ENCODE data around the gene MCOLN3. TPM values are rescaled to one million over a fixed set of nuclear protein-coding genes. Genes with fewer than 3 reads are reported as not detected.
A peak's percentile ranks its signal among the peaks of the same experiment; 100 is the strongest.

Gene MCOLN3
- total and polyA plus RNA-seq, 9 of the 15 experiments (the other 6 are each of a cell fraction or from before 2014, with no cell fraction given): 0.04 to 0.05 TPM; not detected in 7

DNA sequence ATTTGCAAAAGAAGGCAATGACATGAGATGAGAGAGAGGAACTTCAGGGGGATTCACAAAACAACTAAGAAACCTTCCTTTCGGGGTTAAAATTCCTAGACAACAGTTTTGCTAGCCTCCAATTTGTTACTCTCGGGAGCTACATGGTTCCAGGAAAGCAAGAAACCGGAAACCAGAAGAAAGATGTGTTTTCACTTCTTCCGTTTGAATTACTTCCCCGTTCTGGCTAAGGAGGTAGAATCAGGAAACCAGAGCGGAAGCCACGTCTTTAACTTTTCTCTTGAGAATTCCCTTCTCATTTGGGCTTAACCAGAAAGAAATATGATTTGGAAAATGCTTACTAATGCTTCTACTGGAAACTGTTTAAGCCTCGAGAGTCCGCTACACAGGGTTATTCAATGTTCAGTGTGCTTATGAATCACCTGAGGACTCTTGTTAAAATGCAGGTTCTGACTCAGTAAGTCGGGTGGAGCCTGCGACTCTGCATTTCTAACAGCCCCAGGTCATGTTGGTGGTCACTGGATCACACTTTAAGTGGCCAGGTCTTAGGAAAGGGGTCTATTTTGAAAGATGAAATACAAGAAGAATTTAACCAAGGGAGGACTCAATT is 43.5 kb upstream of the MCOLN3 start:
- H3K9ac ChIP-seq (ENCODE audit: insufficient read depth in 1 of 2, low read depth in 2 of 2, low read length in 2 of 2): no peak overlapping the region
- H3K79me2 ChIP-seq (ENCODE audit: control insufficient read depth, insufficient read depth, low read length): no peaks in the 10 kb centered on the region
- ChIA-PET CTCF (ENCODE audit: low intra/inter-chr PET ratio) (no interaction called here), POLR2A (interaction anchor here (1.0 kb wide), 1 partner anchor 10 kb away, joined by 3 read pairs; no protein-coding TSS in a partner anchor)
- no TSS peak for BruUV-seq (replicated peaks)
- intact Hi-C loops (cut with micrococcal nuclease): loop anchor here (5.0 kb wide), 1 partner anchor 149 kb away; no protein-coding TSS in a partner anchor
- in situ Hi-C loops (cut with MboI): no loop called here
- H3K4me1 ChIP-seq (replicated peaks in 1 of 2; ENCODE audit: control insufficient read depth in 2 of 2, insufficient read depth in 2 of 2, low read length in 2 of 2): no peaks in the 10 kb centered on the region
- peak overlapping the region; percentile 22; the same call in 1 of the 2 replicates for H3K4me2 ChIP-seq (ENCODE audit: insufficient read depth, low read length)
- H3K4me3 ChIP-seq: no peak overlapping the region
- no peaks in the 10 kb centered on the region for H3K9me1 ChIP-seq (ENCODE audit: control insufficient read depth, insufficient read depth, low read length)
- H2AFZ ChIP-seq (ENCODE audit: low read depth, low read length): peak overlapping the region; percentile 42; the same call in 1 of the 2 replicates
- peaks cover 4 to 5% of the 10 kb centered on the region in 2 experiments; a peak in 4 of 5 replicates for H3K27me3 ChIP-seq (ENCODE audit: control insufficient read depth in 2 of 2, insufficient read depth in 2 of 2, low read length in 2 of 2)
- ATAC-seq (peak; percentile 44), DNase-seq (ENCODE audit: extremely low read depth in 1 of 4, low spot score in 3 of 4) (no peak), FAIRE-seq (no peak)
- 2% methylated on average over 11 of the region's 11 CpGs for WGBS (ENCODE audit: insufficient coverage, low coverage, missing lambda C conversion rate)
- H4K20me1 ChIP-seq (replicated peaks; ENCODE audit: control insufficient read depth, insufficient read depth, low read length): no peaks in the 10 kb centered on the region
- no peak overlapping the region for H3K27ac ChIP-seq (ENCODE audit: extremely low read depth, low read depth, low read length)
- no peaks in the 10 kb centered on the region for H3K9me3 ChIP-seq (replicated peaks; ENCODE audit: control insufficient read depth, insufficient read depth, low read depth, low read length)
- H3K36me3 ChIP-seq (ENCODE audit: control insufficient read depth, insufficient read depth, low read length): no peaks in the 10 kb centered on the region
- TF ChIP-seq SOX6 (IDR thresholded peaks at IDR 0.05) (no peak), MTA2 (IDR thresholded peaks at IDR 0.05; ENCODE audit: low read depth) (no peak), CEBPB (tag; IDR thresholded peaks at IDR 0.05) (no peak), TAF1 (IDR thresholded peaks at IDR 0.05; ENCODE audit: control insufficient read depth, extremely low read depth, insufficient read depth, low read length, severe bottlenecking) (no peak), ELF1 (tag; IDR thresholded peaks at IDR 0.05) (0 out of 2 replicates have a peak, but pooled peaks have one; percentile 29), KAT7 (CRISPR knock-in tag; IDR thresholded peaks at IDR 0.05; ENCODE audit: borderline replicate concordance) (no peak), ZNF347 (CRISPR knock-in tag; IDR thresholded peaks at IDR 0.05; ENCODE audit: low read depth) (no peak), CSDE1 (IDR thresholded peaks at IDR 0.05) (no peak), POLR2AphosphoS2 (IDR thresholded peaks at IDR 0.05; ENCODE audit: low read length) (no peak), GABPA (tag; conservative IDR thresholded peaks at IDR 0.05; ENCODE audit: low read depth) (peak; percentile 56; the same call in 1 of the 2 replicates), PYGO2 (tag; IDR thresholded peaks at IDR 0.05) (no peak), ZNF407 (IDR thresholded peaks at IDR 0.05; ENCODE audit: low read depth) (no peak), HIVEP1 (CRISPR knock-in tag; IDR thresholded peaks at IDR 0.05) (no peak), XRCC5 (IDR thresholded peaks at IDR 0.05; ENCODE audit: low read depth, low read length) (no peak), SMARCC2 (IDR thresholded peaks at IDR 0.05; ENCODE audit: low read depth) (no peak), TRIM24 (IDR thresholded peaks at IDR 0.05) (no peak)
